Parathyroid adenoma (tissue), 2 donors: ENCODE measurements around the gene KDELR3.

Source experiments
- H2AFZ ChIP-seq: fragments of 300-600 bp; sonication (generic); one replicate; pipeline ENCODE4 v1.7.0; 2017; ENCODE audit warnings: antibody characterized with exemption, mild to moderate bottlenecking
- H3K27ac ChIP-seq: fragments of 300-600 bp; sonication (generic); one replicate; pipeline ENCODE4 v1.7.0; 2017
- H3K27me3 ChIP-seq: fragments of 300-600 bp; sonication (generic); one replicate; pipeline ENCODE4 v1.7.0; 2017; ENCODE audit warnings: low read length; ENCODE audit not compliant: control insufficient read depth, insufficient read depth
- H3K36me3 ChIP-seq: fragments of 300-600 bp; sonication (generic); one replicate; pipeline ENCODE4 v1.7.0; 2017; ENCODE audit warnings: low read length; ENCODE audit not compliant: control insufficient read depth, insufficient read depth
- H3K4me1 ChIP-seq: fragments of 300-600 bp; sonication (generic); one replicate; pipeline ENCODE4 v1.7.0; 2017; ENCODE audit warnings: control low read depth
- H3K4me2 ChIP-seq: fragments of 300-600 bp; sonication (generic); one replicate; pipeline ENCODE4 v1.7.0; 2017; ENCODE audit warnings: low read length
- H3K4me3 ChIP-seq: fragments of 300-600 bp; sonication (generic); one replicate; pipeline ENCODE4 v1.7.0; 2017; ENCODE audit warnings: low read depth, low read length
- H3K79me2 ChIP-seq: fragments of 300-600 bp; sonication (generic); one replicate; pipeline ENCODE4 v1.7.0; 2017; ENCODE audit warnings: control low read depth
- H3K9ac ChIP-seq: fragments of 300-600 bp; sonication (generic); one replicate; pipeline ENCODE4 v1.7.0; 2017; ENCODE audit warnings: mild to moderate bottlenecking
- H3K9me3 ChIP-seq: fragments of 300-600 bp; sonication (generic); one replicate; pipeline ENCODE4 v1.7.0; 2017; ENCODE audit warnings: low read length; ENCODE audit not compliant: control insufficient read depth
- TF ChIP-seq, protein P1 (sequence below): fragments of 300-600 bp; sonication (generic); IDR thresholded peaks from one replicate; pipeline ENCODE4 v1.7.0; 2017; ENCODE audit warnings: antibody characterized with exemption, mild to moderate bottlenecking
- donor health status: primary hyperparathyroidism.

The KDELR3 gene

DNA sequence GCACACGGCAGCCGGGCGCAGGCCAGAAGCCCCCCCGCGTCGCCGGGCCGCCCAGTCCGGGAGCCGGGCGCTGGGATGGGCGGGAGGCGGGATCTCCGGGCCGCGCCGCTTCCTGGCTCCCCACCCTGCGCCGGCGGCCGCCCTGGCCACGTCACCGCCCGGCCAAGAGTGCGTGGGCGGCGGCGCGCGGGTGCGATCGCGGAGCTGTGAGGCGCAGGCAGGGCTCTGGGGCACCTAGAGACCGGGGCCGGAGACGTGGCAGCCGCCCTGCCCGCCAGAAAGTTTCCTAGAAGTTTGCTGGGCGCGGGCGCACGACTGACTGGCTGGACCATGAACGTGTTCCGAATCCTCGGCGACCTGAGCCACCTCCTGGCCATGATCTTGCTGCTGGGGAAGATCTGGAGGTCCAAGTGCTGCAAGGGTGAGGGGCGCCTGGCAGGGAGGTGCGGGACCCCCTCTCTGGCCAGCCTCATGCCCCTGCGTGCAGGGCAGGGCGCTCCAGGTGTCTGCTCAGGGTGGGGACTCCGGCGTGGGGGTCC lies at the start of gene KDELR3:
KDELR3 (plus strand) TSS at position 193 of the 539 bp plus-strand sequence; CDS start at position 331, 138 bp downstream.
- H3K27ac ChIP-seq = no peak within 1 kb of the TSS
- H3K27me3 ChIP-seq = no peaks in the 10 kb centered on the region
- H3K4me2 ChIP-seq = peak within 1 kb of the TSS; percentile 71
- H3K9ac ChIP-seq = no peak within 1 kb of the TSS
- TF ChIP-seq, protein P1, sequence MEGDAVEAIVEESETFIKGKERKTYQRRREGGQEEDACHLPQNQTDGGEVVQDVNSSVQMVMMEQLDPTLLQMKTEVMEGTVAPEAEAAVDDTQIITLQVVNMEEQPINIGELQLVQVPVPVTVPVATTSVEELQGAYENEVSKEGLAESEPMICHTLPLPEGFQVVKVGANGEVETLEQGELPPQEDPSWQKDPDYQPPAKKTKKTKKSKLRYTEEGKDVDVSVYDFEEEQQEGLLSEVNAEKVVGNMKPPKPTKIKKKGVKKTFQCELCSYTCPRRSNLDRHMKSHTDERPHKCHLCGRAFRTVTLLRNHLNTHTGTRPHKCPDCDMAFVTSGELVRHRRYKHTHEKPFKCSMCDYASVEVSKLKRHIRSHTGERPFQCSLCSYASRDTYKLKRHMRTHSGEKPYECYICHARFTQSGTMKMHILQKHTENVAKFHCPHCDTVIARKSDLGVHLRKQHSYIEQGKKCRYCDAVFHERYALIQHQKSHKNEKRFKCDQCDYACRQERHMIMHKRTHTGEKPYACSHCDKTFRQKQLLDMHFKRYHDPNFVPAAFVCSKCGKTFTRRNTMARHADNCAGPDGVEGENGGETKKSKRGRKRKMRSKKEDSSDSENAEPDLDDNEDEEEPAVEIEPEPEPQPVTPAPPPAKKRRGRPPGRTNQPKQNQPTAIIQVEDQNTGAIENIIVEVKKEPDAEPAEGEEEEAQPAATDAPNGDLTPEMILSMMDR = no peak
- H3K79me2 ChIP-seq = no peaks in the 10 kb centered on the region
- no peaks in the 10 kb centered on the region for H3K36me3 ChIP-seq
- H3K4me3 ChIP-seq = peak within 1 kb of the TSS; percentile 42
- H3K4me1 ChIP-seq = no peaks in the 10 kb centered on the region
- H3K9me3 ChIP-seq = no peaks in the 10 kb centered on the region
- peak within 1 kb of the TSS; percentile 77 for H2AFZ ChIP-seq

DNA sequence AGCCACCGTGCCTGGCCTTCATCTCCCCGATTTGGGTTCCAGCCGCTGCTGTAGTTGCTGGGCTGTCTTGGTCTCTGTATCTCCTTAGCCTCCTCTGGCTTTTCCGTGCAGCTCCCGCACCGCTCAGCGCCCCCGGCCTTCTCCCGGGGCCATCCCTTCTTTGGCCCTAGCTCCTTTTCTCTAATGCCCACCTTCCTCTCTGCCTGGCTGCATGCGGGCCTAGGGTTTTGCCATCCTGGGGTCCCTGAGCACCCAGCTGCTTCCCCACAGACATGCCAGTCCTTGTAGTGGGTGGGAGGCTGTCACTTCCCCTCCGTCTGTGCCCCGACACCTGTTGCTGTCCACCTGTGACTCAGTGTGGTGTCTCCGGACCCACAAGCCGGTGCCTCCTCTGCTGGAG lies 49.3 kb upstream of the KDELR3 start:
- H3K4me1 ChIP-seq = no peaks in the 10 kb centered on the region
- no peaks in the 10 kb centered on the region for H3K9me3 ChIP-seq
- H3K79me2 ChIP-seq = no peaks in the 10 kb centered on the region
- H3K36me3 ChIP-seq = no peaks in the 10 kb centered on the region
- TF ChIP-seq, protein P1 = no peak
- H3K27ac ChIP-seq = no peak overlapping the region
- no peak overlapping the region for H3K4me3 ChIP-seq
- H2AFZ ChIP-seq = no peak overlapping the region
- no peaks in the 10 kb centered on the region for H3K27me3 ChIP-seq
- no peak overlapping the region for H3K9ac ChIP-seq
- H3K4me2 ChIP-seq = no peak overlapping the region

DNA sequence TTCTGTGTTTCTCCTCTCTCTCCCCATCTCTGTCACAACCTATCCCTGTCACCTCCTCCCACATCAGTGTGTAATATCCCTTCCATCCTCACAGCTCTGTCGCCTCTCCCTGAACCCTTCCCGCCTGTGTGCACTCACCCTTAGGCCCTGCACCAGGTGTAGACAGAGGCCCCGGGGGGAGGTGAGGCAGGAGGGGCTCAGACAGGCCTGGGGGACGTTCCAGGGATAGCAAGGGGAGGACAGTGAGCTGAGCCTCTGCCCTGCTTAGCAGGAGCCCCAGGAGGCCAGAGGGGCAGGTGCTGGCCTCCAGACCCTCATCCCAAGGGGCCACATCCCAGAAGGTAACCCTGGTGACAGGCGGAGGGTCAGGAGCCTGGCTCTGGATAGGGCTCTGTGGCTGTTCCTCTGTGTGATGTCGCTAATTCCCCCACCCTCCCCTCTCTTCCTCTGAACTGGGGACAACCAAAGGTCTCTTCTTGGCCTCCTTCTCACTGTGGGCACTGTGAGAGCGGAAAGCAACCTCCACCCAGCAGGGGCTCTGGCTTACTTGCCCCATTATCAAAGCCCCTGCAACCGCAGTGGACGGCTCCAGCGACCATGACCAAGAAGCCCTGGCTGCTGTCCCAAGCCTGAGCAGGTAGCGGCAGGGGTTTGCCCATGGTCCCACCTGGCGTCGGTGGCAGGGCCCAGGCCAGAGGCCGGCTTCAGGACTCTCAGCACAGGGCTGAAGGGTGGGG lies 48.6 kb upstream of the KDELR3 start:
- Histone ChIP-seq H3K79me2 (no peaks in the 10 kb centered on the region), H3K4me2 (peak overlapping the region; percentile 22), H3K4me1 (no peaks in the 10 kb centered on the region), H2AFZ (no peak overlapping the region), H3K27ac (no peak overlapping the region), H3K36me3 (no peaks in the 10 kb centered on the region), H3K4me3 (no peak overlapping the region), H3K27me3 (no peaks in the 10 kb centered on the region), H3K9me3 (no peaks in the 10 kb centered on the region), H3K9ac (no peak overlapping the region)
- TF ChIP-seq, protein P1 = no peak

- H3K9ac ChIP-seq = no peak overlapping the region
- no peaks in the 10 kb centered on the region for H3K9me3 ChIP-seq
- H3K4me2 ChIP-seq = peak overlapping the region; percentile 22
- no peak overlapping the region for H3K27ac ChIP-seq
- TF ChIP-seq, protein P1 = no peak
- no peak overlapping the region for H2AFZ ChIP-seq
- no peaks in the 10 kb centered on the region for H3K36me3 ChIP-seq
- no peaks in the 10 kb centered on the region for H3K27me3 ChIP-seq
- H3K4me1 ChIP-seq = no peaks in the 10 kb centered on the region
- H3K79me2 ChIP-seq = no peaks in the 10 kb centered on the region
- no peak overlapping the region for H3K4me3 ChIP-seq
Observed at GRCh38 chr22:38419858-38420160, 48.1 kb upstream of the KDELR3 start.

- Histone ChIP-seq H3K79me2 (no peaks in the 10 kb centered on the region), H3K9ac (no peak overlapping the region), H3K27me3 (no peaks in the 10 kb centered on the region), H3K36me3 (no peaks in the 10 kb centered on the region), H3K4me3 (no peak overlapping the region), H2AFZ (no peak overlapping the region), H3K4me1 (no peaks in the 10 kb centered on the region), H3K27ac (no peak overlapping the region), H3K4me2 (no peak overlapping the region), H3K9me3 (no peaks in the 10 kb centered on the region)
- TF ChIP-seq, protein P1 = no peak
Observed at GRCh38 chr22:38420734-38421133, 47.2 kb upstream of the KDELR3 start.
